Breast epithelium (tissue), 3 donors: Measurements from ENCODE around the gene MYOM3.

Source experiments
- CTCF ChIP-seq, 3 donors: fragments of 450-650 bp; IDR thresholded peaks; one replicate each; pipeline ENCODE4 v1.5.1; 2016 to 2017; ENCODE audit warnings: antibody characterized with exemption in 3 of 3, mild to moderate bottlenecking in 3 of 3, moderate library complexity in 3 of 3
- POLR2A ChIP-seq: fragments of 450-650 bp; IDR thresholded peaks from one replicate; pipeline ENCODE4 v1.6.1; 2016; ENCODE audit warnings: antibody characterized with exemption, mild to moderate bottlenecking, moderate library complexity
- POLR2AphosphoS5 ChIP-seq, 3 donors: sonication (generic); formaldehyde crosslinking; IDR thresholded peaks; one replicate each; pipeline ENCODE4 v1.6.1; 2017; ENCODE audit warnings: antibody characterized with exemption in 3 of 3

GRCh38 chr1:24114753-24115152, 2.8 kb upstream of the MYOM3 start:
- TF ChIP-seq CTCF (IDR thresholded peaks at IDR 0.05), result no peak
- TF ChIP-seq POLR2AphosphoS5 (IDR thresholded peaks at IDR 0.05), result no peak
- TF ChIP-seq POLR2A, result no peak
